Activated T-cell treated with anti-CD3 and anti-CD28 coated beads, Interleukin-2, amount 50 U/mL, for 48 hours (primary cell): ENCODE results near the gene COL4A4.

Experiments
- DNase-seq, 2 experiments: peaks; one replicate each; pipeline ENCODE4 v3.0.0-alpha.2; 2020

COL4A4 gene

GRCh38 chr2:226979004-226979403, 185.0 kb downstream of the COL4A4 start:
- DNase-seq = no peak

- DNase-seq = no peak
These were observed 185.7 kb downstream of the COL4A4 start for GRCh38 chr2:226978300-226978699.

DNA sequence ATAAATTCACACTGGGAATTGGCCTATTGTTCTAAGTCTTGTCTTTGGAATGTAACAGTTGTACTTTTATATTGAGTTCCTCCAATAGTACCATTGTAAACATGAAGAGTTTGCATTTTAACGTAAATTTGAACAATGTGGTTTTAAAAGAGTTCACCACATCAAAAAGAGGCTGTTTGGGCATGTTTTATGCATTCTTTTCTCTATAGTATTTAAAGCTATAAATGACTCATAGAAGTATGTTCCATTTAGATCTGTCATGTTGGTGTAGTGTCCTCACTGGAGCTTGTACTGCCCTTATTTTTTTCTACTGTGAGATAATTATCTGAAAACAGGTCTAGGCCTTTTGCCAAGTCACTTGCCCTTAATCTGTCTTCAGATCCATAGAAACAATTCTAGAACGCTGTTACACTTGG, 186.2 kb downstream of the COL4A4 start:
- no peak for DNase-seq

DNA sequence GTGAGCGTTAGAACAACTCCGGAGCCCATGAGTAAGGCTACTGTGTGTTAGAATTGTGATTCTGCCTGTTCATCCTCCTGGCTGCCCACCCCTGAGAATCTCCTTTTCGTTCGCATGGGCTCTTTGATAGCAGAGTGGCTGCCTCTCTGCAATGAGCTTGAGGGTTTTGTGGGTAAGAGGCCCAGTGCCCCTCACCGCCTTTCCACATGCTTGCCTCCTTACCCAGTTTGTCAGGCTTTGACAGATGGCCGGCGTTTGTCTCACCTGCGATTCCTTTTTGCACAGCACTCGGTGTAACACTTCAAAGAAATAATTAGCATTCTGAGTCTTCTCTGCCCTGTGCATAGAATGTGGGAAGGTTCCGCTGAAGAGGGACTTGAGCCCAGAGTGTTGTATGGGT, 190.2 kb downstream of the COL4A4 start:
- no peak for DNase-seq

DNA sequence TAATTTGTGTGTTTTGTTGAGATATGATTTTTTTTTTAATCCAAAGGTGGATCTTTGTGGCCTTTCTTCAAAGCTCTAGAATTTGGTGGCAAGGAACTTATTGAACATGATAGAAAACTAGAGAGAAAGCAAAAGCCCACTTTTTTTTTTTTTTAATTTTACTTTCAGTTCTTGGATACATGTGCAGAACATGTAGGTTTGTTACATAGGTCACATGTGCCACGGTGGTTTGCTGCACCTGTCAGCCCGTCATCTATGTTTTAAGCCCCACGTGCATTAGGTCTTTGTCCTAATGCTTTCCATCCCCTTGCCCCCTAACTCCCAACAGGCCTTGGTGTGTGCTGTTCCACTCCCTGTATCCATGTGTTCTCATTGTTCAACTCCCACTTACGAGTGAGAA, 192.2 kb downstream of the COL4A4 start:
- no peak for DNase-seq

GRCh38 chr2:226971084-226971483, 192.9 kb downstream of the COL4A4 start:
- no peak for DNase-seq

DNA sequence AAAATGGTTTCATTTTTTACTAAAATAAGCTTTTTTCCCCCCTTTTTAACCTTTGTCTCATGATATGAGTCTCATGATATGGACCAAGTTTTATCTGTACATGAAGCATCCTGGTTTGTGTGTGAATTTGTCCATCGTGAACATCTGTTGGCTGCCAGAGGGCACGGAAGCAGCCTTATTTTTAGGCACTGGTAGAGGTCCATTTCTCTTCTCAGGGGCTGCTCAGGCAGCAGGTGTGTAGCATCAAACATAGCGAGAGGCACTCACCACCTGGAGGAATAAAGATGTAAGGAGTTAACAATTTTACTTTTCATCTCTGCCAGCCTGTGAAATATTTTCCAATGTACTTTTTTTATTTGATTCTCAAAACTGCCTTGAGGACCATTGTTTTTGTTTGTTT, 193.6 kb downstream of the COL4A4 start:
- DNase-seq = no peak

DNA sequence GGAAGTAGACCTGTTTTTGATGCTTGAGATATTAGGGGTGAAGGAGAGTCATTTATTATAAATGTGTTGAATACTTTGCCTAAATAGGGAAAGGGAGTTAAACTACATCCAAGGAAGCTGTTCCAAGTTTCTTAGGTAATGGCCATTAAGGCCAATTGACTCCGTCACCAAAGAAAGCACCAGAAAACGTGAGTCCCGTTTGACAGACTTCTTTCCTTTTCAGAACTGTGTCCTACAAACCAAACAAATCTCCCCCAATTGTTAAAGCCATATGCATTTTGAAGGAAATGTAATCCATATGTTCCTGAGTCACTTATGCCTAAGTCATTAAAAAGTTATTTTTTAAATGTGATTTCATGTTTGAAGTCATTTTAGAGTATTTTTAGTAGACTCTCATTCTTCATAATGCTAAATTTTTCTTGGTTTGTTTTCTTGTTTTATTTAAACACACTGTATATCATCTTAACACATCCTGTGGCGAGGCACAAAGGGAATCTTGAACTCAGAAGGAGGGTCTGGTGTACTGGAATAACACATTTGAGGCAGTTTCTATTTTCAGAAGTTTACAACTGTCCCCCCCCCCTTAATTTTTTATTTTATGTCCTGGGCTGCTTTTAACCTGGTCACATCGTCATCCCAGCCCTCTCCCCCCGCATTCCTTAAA, 194.5 kb downstream of the COL4A4 start:
- DNase-seq = no peak

GRCh38 chr2:226965376-226965775, 198.6 kb downstream of the COL4A4 start:
- no peak for DNase-seq

DNA sequence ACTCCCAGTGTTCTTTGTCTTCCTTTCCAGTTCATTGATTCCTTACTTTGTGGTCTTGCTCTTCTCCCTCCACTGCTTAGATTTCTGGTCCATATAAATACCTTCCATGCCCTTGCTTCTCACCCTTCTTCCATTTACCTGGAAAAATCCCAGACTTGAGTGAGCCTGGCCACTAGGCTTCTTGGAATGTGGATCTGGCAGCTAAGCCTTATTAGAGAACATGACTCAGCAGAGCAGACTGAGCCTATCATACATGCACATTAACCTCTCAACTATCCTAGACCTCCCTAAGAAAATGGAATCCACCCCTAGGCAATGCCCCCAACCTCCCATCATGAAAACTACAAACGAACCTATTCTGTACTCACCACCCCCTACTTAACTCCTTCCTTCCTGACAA, 200.5 kb downstream of the COL4A4 start:
- no peak for DNase-seq

DNA sequence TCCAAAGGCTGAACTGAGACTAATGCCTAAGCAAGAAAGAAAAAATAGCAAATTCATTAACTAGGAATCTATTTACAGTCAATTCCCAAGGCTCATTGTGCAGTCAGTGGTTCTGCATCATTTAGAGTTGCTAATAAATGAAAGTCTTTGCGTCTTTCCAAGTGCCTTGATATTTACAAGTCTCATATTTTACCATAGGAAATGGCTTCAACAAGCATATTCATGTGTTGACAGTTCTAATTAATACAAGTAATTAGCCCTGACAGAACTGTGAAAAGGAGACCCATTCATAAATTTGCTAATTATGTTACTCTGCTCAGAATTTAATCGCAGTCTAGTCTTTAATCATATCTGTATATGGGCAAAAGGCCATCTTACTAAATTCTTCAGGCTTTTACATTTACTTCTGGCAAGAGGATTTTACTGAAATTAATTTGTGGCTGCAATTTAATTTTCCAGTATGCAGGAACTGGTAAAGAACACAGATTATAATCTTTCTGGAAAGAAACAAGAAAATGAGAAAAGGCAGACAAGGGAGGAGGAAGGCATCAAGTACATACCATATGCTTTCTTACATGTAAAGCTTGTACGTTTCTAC, 201.7 kb downstream of the COL4A4 start:
- DNase-seq = no peak

DNA sequence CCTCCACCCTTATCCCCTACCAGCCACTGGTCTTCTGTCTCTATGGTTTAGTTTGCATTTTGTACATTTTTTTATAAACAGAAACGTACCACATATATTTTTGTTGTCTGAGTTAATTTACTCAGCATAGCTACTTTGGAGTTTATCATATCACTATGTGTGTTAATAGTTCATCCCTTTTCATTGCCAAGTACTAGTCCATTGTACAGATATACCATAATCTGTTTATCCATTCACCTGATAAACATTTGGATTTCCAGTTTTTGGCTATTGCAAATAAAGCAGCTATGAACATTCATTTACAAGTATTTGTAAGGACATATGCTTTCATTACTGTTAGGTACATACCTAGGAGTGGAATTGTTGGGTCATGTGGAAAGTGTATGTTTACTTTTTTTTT, 204.6 kb downstream of the COL4A4 start:
- DNase-seq = no peak

- DNase-seq = no peak
These were observed 207.3 kb downstream of the COL4A4 start for GRCh38 chr2:226956659-226957058.

GRCh38 chr2:226953826-226954225, 210.2 kb downstream of the COL4A4 start:
- DNase-seq = no peak

- no peak for DNase-seq
These were observed 210.8 kb downstream of the COL4A4 start for GRCh38 chr2:226953206-226953605.
